RPMI7951 (cell line): ENCODE results near the gene UCK2. TPM values are rescaled to one million over a fixed set of nuclear protein-coding genes. Genes with fewer than 3 reads are reported as not detected.

Experiments
- DNase-seq: peaks from one replicate; pipeline ENCODE4 v3.0.0-alpha.2; 2012; ENCODE audit warnings: low read depth
- total RNA-seq: library from RNA; depleted of rRNA; stranded (reverse); fragments of >200 nt; shearing (Covaris generic); gene quantifications from 2 replicates; pipeline ENCODE4 v1.2.3, GENCODE V29; 2014; rRNA removed

The UCK2 gene
- total RNA-seq, 1 experiment from 2014 or later = 106 TPM

GRCh38 chr1:165936542-165936941, 109.1 kb downstream of the UCK2 start:
- DNase-seq = no peak

- no peak for DNase-seq
Measured at GRCh38 chr1:165937829-165938228, 110.4 kb downstream of the UCK2 start.

- DNase-seq = no peak
Measured at GRCh38 chr1:165938844-165939243, 111.4 kb downstream of the UCK2 start.

GRCh38 chr1:165941531-165941930, 114.1 kb downstream of the UCK2 start:
- no peak for DNase-seq

- DNase-seq = no peak
Measured at GRCh38 chr1:165942062-165942461, 114.6 kb downstream of the UCK2 start.

GRCh38 chr1:165942927-165943597, 115.6 kb downstream of the UCK2 start:
- DNase-seq = no peak

- no peak for DNase-seq
Measured at GRCh38 chr1:165945911-165946310, 118.5 kb downstream of the UCK2 start.

- DNase-seq = no peak
Measured at GRCh38 chr1:165947797-165948455, 120.5 kb downstream of the UCK2 start.

GRCh38 chr1:165949335-165950130, 122.1 kb downstream of the UCK2 start:
- DNase-seq = peak; percentile 25

GRCh38 chr1:165954940-165955339, 127.5 kb downstream of the UCK2 start:
- peak; percentile 81 for DNase-seq

- peak; percentile 51 for DNase-seq
Measured at GRCh38 chr1:165958306-165958705, 130.9 kb downstream of the UCK2 start.

- peak; percentile 40 for DNase-seq
Measured at GRCh38 chr1:165960136-165960535, 132.7 kb downstream of the UCK2 start.

- DNase-seq = no peak
Measured at GRCh38 chr1:165960881-165961280, 133.5 kb downstream of the UCK2 start.

Other genes with a start within 250 kb of the UCK2 start
- 344 and 457 TPM in 2 replicates for gene MGST3, start 196.4 kb upstream of the UCK2 start, total RNA-seq
- gene ALDH9A1, start 129.1 kb upstream of the UCK2 start, total RNA-seq = 126 and 144 TPM in 2 replicates
- gene TMCO1, start 58.7 kb upstream of the UCK2 start, total RNA-seq = 105 and 125 TPM in 2 replicates